ENCODE measurements around the gene TPRX1. TPM values are rescaled to one million over a fixed set of nuclear protein-coding genes. Genes with fewer than 3 reads are reported as not detected.
"Not testable (repeated sequence)": the region's sequence is repeated elsewhere in the genome, so short reads cannot be mapped to it uniquely, and the experiment has no call there.

The TPRX1 gene
- polyA plus RNA-seq, 4 donors: not detected

DNA sequence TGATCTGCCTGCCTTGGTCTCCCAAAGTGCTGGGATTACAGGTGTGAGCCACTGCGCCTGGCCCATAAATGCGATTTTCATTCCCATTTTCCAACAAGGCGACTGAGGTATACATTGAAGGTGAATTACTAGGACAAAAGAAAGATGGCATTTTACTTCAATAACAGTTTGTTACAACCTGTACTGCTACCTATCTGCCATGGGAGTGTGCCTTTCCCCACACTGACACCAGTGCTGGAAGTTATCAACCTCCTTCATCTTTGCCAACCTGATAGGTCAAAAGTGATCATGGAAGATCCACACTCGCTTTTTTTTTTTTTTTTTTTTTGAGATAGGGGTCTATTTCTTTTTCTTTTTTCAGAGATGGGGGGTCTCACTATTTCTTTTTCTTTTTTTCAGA is 28.4 kb upstream of the TPRX1 start:
- Histone ChIP-seq H3K4me3 (ENCODE audit: low read depth in 1 of 3, low read length in 3 of 3) (no peak overlapping the region), H3K27ac (ENCODE audit: low read depth in 1 of 3, low read length in 2 of 3) (no peak overlapping the region), H3K36me3 (ENCODE audit: control insufficient read depth in 3 of 3, insufficient read depth in 2 of 3, low read depth in 1 of 3, low read length in 3 of 3) (no peaks in the 10 kb centered on the region), H3K9me3 (ENCODE audit: control insufficient read depth in 2 of 2, insufficient read depth in 1 of 2, low read depth in 1 of 2, low read length in 1 of 2) (no peaks in the 10 kb centered on the region), H3K4me1 (ENCODE audit: control insufficient read depth in 3 of 3, insufficient read depth in 2 of 3, low read depth in 1 of 3, low read length in 2 of 3) (no peaks in the 10 kb centered on the region), H3K27me3 (ENCODE audit: control insufficient read depth in 3 of 3, insufficient read depth in 3 of 3, low read length in 3 of 3) (no peaks in the 10 kb centered on the region)
- FAIRE-seq: no peak
- DNase-seq: no peak
- 68 to 89% (median 88%) methylated on average over 4 of the region's 4 CpGs for WGBS, 3 donors

DNA sequence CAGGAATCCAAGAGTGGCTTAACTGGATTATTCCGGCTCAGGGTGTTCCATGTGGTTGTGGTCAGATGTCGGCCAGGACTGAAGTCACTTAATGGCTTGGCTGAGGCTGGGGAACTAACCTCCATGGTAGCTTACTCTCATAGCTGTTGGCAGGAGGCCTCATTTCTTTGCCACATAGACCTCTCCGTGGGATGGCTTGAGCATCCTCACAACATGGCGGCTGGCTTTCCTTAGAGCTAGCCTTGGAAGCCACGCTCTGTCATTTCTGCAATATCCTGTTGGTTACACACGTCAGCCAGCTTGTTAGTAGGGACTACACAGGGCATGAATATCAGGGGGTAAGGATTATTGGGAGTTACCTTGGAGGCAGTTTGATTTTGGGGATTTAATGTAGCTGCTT is 22.4 kb upstream of the TPRX1 start:
- Histone ChIP-seq H3K9me3 (ENCODE audit: control insufficient read depth in 2 of 2, insufficient read depth in 1 of 2, low read depth in 1 of 2, low read length in 1 of 2) (peaks cover 0 to 7% of the 10 kb centered on the region in 2 donors), H3K4me1 (ENCODE audit: control insufficient read depth in 3 of 3, insufficient read depth in 2 of 3, low read depth in 1 of 3, low read length in 2 of 3) (no peaks in the 10 kb centered on the region), H3K27me3 (ENCODE audit: control insufficient read depth in 3 of 3, insufficient read depth in 3 of 3, low read length in 3 of 3) (peaks cover 0 to 8% (median 3%) of the 10 kb centered on the region in 3 donors), H3K27ac (ENCODE audit: low read depth in 1 of 3, low read length in 2 of 3) (no peak overlapping the region), H3K36me3 (ENCODE audit: control insufficient read depth in 3 of 3, insufficient read depth in 2 of 3, low read depth in 1 of 3, low read length in 3 of 3) (no peaks in the 10 kb centered on the region), H3K4me3 (ENCODE audit: low read depth in 1 of 3, low read length in 3 of 3) (no peak overlapping the region)
- DNase-seq: no peak
- no peak for FAIRE-seq
- 79 to 92% (median 89%) methylated on average over 6 of the region's 6 CpGs for WGBS, 3 donors

DNA sequence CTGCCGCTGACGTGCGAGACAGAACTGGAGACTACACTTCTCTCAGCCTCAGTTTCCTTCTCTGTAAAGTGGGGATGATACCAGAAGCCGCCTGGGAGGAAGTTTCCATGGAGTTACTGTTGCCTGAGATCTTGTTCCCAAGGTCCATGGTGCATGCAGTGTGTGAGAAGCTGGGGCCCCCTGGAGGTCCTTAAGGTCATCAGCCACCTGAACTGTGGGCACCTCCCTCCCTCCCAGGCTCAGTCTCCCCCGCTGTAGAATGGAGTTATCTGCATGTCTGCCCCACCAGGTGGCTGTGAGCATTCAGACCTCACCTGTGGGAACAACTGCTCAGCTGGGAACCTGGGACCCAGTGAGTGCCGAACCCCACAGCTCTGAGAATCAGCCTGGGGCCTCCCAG is 20.0 kb upstream of the TPRX1 start:
- Histone ChIP-seq H3K36me3 (ENCODE audit: control insufficient read depth in 3 of 3, insufficient read depth in 2 of 3, low read depth in 1 of 3, low read length in 3 of 3) (no peaks in the 10 kb centered on the region), H3K27me3 (ENCODE audit: control insufficient read depth in 3 of 3, insufficient read depth in 3 of 3, low read length in 3 of 3) (peaks cover under 1 to 28% (median 8%) of the 10 kb centered on the region in 3 donors), H3K4me1 (ENCODE audit: control insufficient read depth in 3 of 3, insufficient read depth in 2 of 3, low read depth in 1 of 3, low read length in 2 of 3) (no peaks in the 10 kb centered on the region), H3K9me3 (ENCODE audit: control insufficient read depth in 2 of 2, insufficient read depth in 1 of 2, low read depth in 1 of 2, low read length in 1 of 2) (peaks cover 0 to 7% of the 10 kb centered on the region in 2 donors), H3K4me3 (ENCODE audit: low read depth in 1 of 3, low read length in 3 of 3) (no peak overlapping the region), H3K27ac (ENCODE audit: low read depth in 1 of 3, low read length in 2 of 3) (no peak overlapping the region)
- DNase-seq (no peak), FAIRE-seq (no peak)
- 73 to 77% (median 76%) methylated on average over 6 of the region's 6 CpGs for WGBS, 3 donors

DNA sequence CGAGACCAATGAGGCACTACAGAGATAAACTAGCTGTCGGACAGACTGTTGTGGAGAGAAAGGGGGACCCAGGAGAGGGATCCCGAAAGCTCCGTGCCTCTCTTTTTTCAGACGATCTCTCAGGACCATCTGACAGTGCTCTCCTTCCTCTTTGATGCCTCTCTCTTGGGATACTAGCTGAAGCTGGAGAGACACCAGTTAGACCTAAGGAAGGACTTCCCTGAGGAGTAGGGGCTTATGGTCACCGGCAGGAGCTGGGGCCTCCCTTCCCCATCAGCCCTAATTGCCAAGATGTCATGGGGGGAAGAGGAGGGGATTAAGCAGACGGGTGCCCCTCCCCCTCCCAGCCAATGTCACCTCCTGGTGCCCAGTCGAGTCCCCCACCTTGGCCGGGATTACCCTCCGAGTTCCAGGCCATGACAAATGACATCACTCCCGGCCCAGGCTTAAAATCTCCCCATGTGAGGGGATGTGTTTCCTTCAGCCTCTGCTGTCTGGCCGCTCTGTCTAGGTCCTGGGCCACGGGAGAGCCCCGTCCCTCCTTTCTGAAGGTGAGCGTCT is 17.2 kb upstream of the TPRX1 start, which contains the start of gene CRX:
TSS of gene CRX (plus strand) at position 478 of the 561 bp plus-strand sequence. CDS start 12,507 bp downstream, outside the sequence.
- Histone ChIP-seq H3K36me3 (ENCODE audit: control insufficient read depth in 3 of 3, insufficient read depth in 2 of 3, low read depth in 1 of 3, low read length in 3 of 3) (no peaks in the 10 kb centered on the region), H3K9me3 (ENCODE audit: control insufficient read depth in 2 of 2, insufficient read depth in 1 of 2, low read depth in 1 of 2, low read length in 1 of 2) (no peaks in the 10 kb centered on the region), H3K4me1 (ENCODE audit: control insufficient read depth in 3 of 3, insufficient read depth in 2 of 3, low read depth in 1 of 3, low read length in 2 of 3) (no peaks in the 10 kb centered on the region), H3K4me3 (ENCODE audit: low read depth in 1 of 3, low read length in 3 of 3) (no peak within 1 kb of the TSS), H3K27ac (ENCODE audit: low read depth in 1 of 3, low read length in 2 of 3) (no peak within 1 kb of the TSS), H3K27me3 (ENCODE audit: control insufficient read depth in 3 of 3, insufficient read depth in 3 of 3, low read length in 3 of 3) (peaks cover 2 to 24% (median 6%) of the 10 kb centered on the region in 3 donors)
- no peak for DNase-seq
- 32 to 46% (median 34%) methylated on average over 15 of the region's 15 CpGs for WGBS, 3 donors
- FAIRE-seq: no peak

DNA sequence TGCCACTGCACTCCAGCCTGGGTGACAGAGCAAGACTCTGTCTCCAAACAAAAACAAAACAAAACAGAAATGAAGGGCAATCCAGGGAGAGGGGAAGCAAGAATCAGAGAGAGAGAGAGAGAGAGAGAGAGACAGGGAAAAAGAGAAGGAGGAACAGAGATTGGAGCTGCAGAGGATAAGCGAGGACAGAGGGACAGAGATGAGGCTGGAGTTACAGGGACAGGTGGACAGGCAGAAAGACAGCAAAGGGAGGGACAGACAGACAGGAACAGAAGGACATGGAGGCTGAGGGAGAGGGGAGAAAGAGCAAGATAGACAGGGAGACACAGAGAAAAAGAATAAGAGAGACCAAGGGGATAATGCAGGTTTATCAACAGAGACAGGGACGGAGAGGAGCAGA is 16.1 kb upstream of the TPRX1 start:
- DNase-seq (no peak), FAIRE-seq (no peak)
- H3K36me3 ChIP-seq (ENCODE audit: control insufficient read depth in 3 of 3, insufficient read depth in 2 of 3, low read depth in 1 of 3, low read length in 3 of 3): no peaks in the 10 kb centered on the region
- no peak overlapping the region for H3K4me3 ChIP-seq (ENCODE audit: low read depth in 1 of 3, low read length in 3 of 3)
- H3K9me3 ChIP-seq (ENCODE audit: control insufficient read depth in 2 of 2, insufficient read depth in 1 of 2, low read depth in 1 of 2, low read length in 1 of 2): no peaks in the 10 kb centered on the region
- H3K27me3 ChIP-seq (ENCODE audit: control insufficient read depth in 3 of 3, insufficient read depth in 3 of 3, low read length in 3 of 3): peaks cover 2 to 24% (median 6%) of the 10 kb centered on the region in 3 donors
- 42 to 71% (median 53%) methylated on average over 2 of the region's 2 CpGs for WGBS, 3 donors
- H3K27ac ChIP-seq (ENCODE audit: low read depth in 1 of 3, low read length in 2 of 3): no peak overlapping the region
- no peaks in the 10 kb centered on the region for H3K4me1 ChIP-seq (ENCODE audit: control insufficient read depth in 3 of 3, insufficient read depth in 2 of 3, low read depth in 1 of 3, low read length in 2 of 3)

DNA sequence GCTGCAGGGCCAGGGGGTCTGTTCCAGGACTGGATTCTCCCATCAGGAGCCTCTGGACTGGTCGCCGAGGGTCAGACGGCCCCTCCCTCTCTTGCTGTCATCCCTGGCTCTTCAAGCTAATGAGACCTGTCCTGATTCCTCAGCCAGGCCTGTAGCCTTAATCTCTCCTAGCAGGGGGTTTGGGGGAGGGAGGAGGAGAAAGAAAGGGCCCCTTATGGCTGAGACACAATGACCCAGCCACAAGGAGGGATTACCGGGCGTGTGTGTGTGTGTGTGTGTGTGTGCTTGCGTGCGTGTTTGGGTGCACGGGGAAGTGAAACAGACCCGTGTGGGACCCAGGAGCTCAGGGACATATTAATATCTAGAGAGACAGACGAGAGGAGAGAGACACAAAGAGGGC is 15.5 kb upstream of the TPRX1 start:
- Histone ChIP-seq H3K27ac (ENCODE audit: low read depth in 1 of 3, low read length in 2 of 3) (no peak overlapping the region), H3K9me3 (ENCODE audit: control insufficient read depth in 2 of 2, insufficient read depth in 1 of 2, low read depth in 1 of 2, low read length in 1 of 2) (no peaks in the 10 kb centered on the region), H3K27me3 (ENCODE audit: control insufficient read depth in 3 of 3, insufficient read depth in 3 of 3, low read length in 3 of 3) (peaks cover 2 to 24% (median 6%) of the 10 kb centered on the region in 3 donors), H3K4me3 (ENCODE audit: low read depth in 1 of 3, low read length in 3 of 3) (no peak overlapping the region), H3K4me1 (ENCODE audit: control insufficient read depth in 3 of 3, insufficient read depth in 2 of 3, low read depth in 1 of 3, low read length in 2 of 3) (no peaks in the 10 kb centered on the region), H3K36me3 (ENCODE audit: control insufficient read depth in 3 of 3, insufficient read depth in 2 of 3, low read depth in 1 of 3, low read length in 3 of 3) (no peaks in the 10 kb centered on the region)
- DNase-seq (no peak), FAIRE-seq (no peak)
- WGBS, 3 donors: 7 to 9% (median 7%) methylated on average over 10 of the region's 10 CpGs

DNA sequence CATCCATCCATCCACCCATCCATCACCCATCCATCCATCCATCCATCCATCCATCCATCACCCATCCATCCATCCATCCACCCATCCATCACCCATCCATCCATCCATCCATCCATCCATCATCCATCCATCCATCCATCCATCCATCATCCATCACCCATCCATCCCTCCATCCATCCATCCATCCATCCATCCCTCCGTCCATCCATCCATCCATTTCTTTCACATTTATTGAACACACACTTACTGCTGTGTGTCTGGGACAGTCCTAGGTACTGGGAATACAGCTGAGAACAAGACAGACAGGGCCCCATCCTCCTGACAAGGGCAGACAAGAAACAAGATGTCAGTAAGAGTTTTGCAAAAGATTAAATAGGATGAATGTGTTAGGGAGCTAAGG is 13.9 kb upstream of the TPRX1 start:
- H3K36me3 ChIP-seq (ENCODE audit: control insufficient read depth in 3 of 3, insufficient read depth in 2 of 3, low read depth in 1 of 3, low read length in 3 of 3); H3K9me3 ChIP-seq (ENCODE audit: control insufficient read depth in 2 of 2, insufficient read depth in 1 of 2, low read depth in 1 of 2, low read length in 1 of 2); FAIRE-seq; H3K4me3 ChIP-seq (ENCODE audit: low read depth in 1 of 3, low read length in 3 of 3); H3K27ac ChIP-seq (ENCODE audit: low read depth in 1 of 3, low read length in 2 of 3); H3K4me1 ChIP-seq (ENCODE audit: control insufficient read depth in 3 of 3, insufficient read depth in 2 of 3, low read depth in 1 of 3, low read length in 2 of 3); DNase-seq: not testable (repeated sequence)
- 93 to 98% (median 93%) methylated on average over 1 of the region's 1 CpG for WGBS, 3 donors
- H3K27me3 ChIP-seq (ENCODE audit: control insufficient read depth in 3 of 3, insufficient read depth in 3 of 3, low read length in 3 of 3): peaks cover 2 to 24% (median 6%) of the 10 kb centered on the region in 3 donors

DNA sequence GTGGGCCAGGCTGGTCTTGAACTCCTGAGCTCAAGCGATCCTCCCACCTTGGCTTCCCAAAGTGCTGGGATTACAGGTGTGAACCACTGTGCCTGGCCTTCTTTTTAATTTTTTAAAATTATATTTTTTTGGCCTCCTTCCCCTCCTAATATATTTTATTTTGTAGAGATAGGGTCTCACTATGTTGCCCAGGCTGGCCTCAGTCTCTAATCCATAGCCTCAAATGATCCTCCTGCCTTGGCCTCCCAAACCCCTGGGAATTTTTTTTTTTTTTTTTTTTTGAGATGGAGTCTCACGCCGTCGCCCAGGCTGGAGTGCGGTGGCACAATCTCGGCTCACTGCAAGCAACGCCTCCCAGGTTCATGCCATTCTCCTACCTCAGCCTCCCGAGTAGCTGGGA is 11.9 kb upstream of the TPRX1 start:
- H3K9me3 ChIP-seq (ENCODE audit: control insufficient read depth in 2 of 2, insufficient read depth in 1 of 2, low read depth in 1 of 2, low read length in 1 of 2); H3K27ac ChIP-seq (ENCODE audit: low read depth in 1 of 3, low read length in 2 of 3); H3K36me3 ChIP-seq (ENCODE audit: control insufficient read depth in 3 of 3, insufficient read depth in 2 of 3, low read depth in 1 of 3, low read length in 3 of 3); DNase-seq; H3K4me3 ChIP-seq (ENCODE audit: low read depth in 1 of 3, low read length in 3 of 3); FAIRE-seq; H3K4me1 ChIP-seq (ENCODE audit: control insufficient read depth in 3 of 3, insufficient read depth in 2 of 3, low read depth in 1 of 3, low read length in 2 of 3): not testable (repeated sequence)
- peaks cover 2 to 16% (median 6%) of the 10 kb centered on the region in 3 donors for H3K27me3 ChIP-seq (ENCODE audit: control insufficient read depth in 3 of 3, insufficient read depth in 3 of 3, low read length in 3 of 3)
- whole genome bisulfite sequencing, 3 donors: 92 to 94% (median 93%) methylated on average over 8 of the region's 8 CpGs

GRCh38 chr19:47813995-47814328 is 9.6 kb upstream of the TPRX1 start:
- Histone ChIP-seq H3K4me1 (ENCODE audit: control insufficient read depth in 3 of 3, insufficient read depth in 2 of 3, low read depth in 1 of 3, low read length in 2 of 3) (no peaks in the 10 kb centered on the region), H3K36me3 (ENCODE audit: control insufficient read depth in 3 of 3, insufficient read depth in 2 of 3, low read depth in 1 of 3, low read length in 3 of 3) (no peaks in the 10 kb centered on the region), H3K27me3 (ENCODE audit: control insufficient read depth in 3 of 3, insufficient read depth in 3 of 3, low read length in 3 of 3) (no peaks in the 10 kb centered on the region), H3K4me3 (ENCODE audit: low read depth in 1 of 3, low read length in 3 of 3) (no peak overlapping the region), H3K27ac (ENCODE audit: low read depth in 1 of 3, low read length in 2 of 3) (no peak overlapping the region), H3K9me3 (ENCODE audit: control insufficient read depth in 2 of 2, insufficient read depth in 1 of 2, low read depth in 1 of 2, low read length in 1 of 2) (no peaks in the 10 kb centered on the region)
- no peak for FAIRE-seq
- WGBS, 3 donors: 45 to 53% (median 50%) methylated on average over 7 of the region's 7 CpGs
- no peak for DNase-seq
